Loucy (cell line): ENCODE data around the gene STAC2.

ENCODE experiments used
- H2AFZ ChIP-seq: fragments of 200-600 bp; sonication (generic); 2 replicates; pipeline ENCODE4 v1.6.0; 2016; ENCODE audit warnings: antibody characterized with exemption, mild to moderate bottlenecking, low read length, moderate library complexity
- H3F3A ChIP-seq: fragments of 200-600 bp; 2 replicates; pipeline ENCODE4 v1.6.0; 2016; ENCODE audit warnings: antibody characterized with exemption, low read depth, mild to moderate bottlenecking
- H3K27me3 ChIP-seq: fragments of 200-600 bp; sonication (generic); 2 replicates; pipeline ENCODE4 v1.6.1; 2014; ENCODE audit warnings: low read length, mild to moderate bottlenecking; ENCODE audit not compliant: insufficient read depth, poor library complexity, severe bottlenecking
- H3K36me3 ChIP-seq: fragments of 200-600 bp; sonication (generic); 2 replicates; pipeline ENCODE4 v1.6.1; 2016; ENCODE audit warnings: low read length; ENCODE audit not compliant: insufficient read depth
- H3K4me1 ChIP-seq: fragments of 200-600 bp; sonication (generic); 2 replicates; pipeline ENCODE4 v1.5.1; 2014; ENCODE audit warnings: low read length, mild to moderate bottlenecking; ENCODE audit not compliant: insufficient read depth, poor library complexity, severe bottlenecking
- H3K4me2 ChIP-seq: fragments of 200-600 bp; sonication (generic); 2 replicates; pipeline ENCODE4 v1.6.0; 2014; ENCODE audit warnings: antibody characterized with exemption, low read length, low read depth, mild to moderate bottlenecking; ENCODE audit not compliant: poor library complexity, severe bottlenecking
- H3K4me3 ChIP-seq: fragments of 200-600 bp; sonication (generic); 2 replicates; pipeline ENCODE4 v1.5.1; 2014; ENCODE audit warnings: low read length, mild to moderate bottlenecking, mixed read lengths; ENCODE audit not compliant: poor library complexity, severe bottlenecking
- H3K79me2 ChIP-seq: fragments of 200-600 bp; sonication (generic); 2 replicates; pipeline ENCODE4 v1.6.1; 2014; ENCODE audit warnings: low read length; ENCODE audit not compliant: insufficient read depth
- H3K9ac ChIP-seq: fragments of 200-600 bp; sonication (generic); 2 replicates; pipeline ENCODE4 v1.6.0; 2014; ENCODE audit warnings: mild to moderate bottlenecking, low read depth, low read length, moderate library complexity; ENCODE audit not compliant: poor library complexity, severe bottlenecking
- H3K9me2 ChIP-seq: fragments of 200-600 bp; sonication (generic); replicated peaks from 2 replicates; pipeline ENCODE4 v1.6.1; 2016; ENCODE audit warnings: low read depth, low read length, mixed read lengths
- H3K9me3 ChIP-seq: fragments of 200-600 bp; sonication (generic); 2 replicates; pipeline ENCODE4 v1.6.1; 2014; ENCODE audit warnings: mild to moderate bottlenecking, antibody characterized with exemption, low read length, low read depth; ENCODE audit not compliant: insufficient read depth
- H4K20me1 ChIP-seq: fragments of 200-600 bp; sonication (generic); 2 replicates; pipeline ENCODE4 v1.6.0; 2014; ENCODE audit warnings: antibody characterized with exemption, low read length, mild to moderate bottlenecking; ENCODE audit not compliant: insufficient read depth, poor library complexity, severe bottlenecking
- EZH2phosphoT487 ChIP-seq: fragments of 200-600 bp; IDR thresholded peaks from 2 replicates; pipeline ENCODE4 v1.6.1; 2018; ENCODE audit warnings: antibody characterized with exemption, mild to moderate bottlenecking, moderate library complexity, borderline replicate concordance
- TF ChIP-seq, protein P1 (sequence below): fragments of 200-600 bp; sonication (generic); conservative IDR thresholded peaks from 2 replicates; pipeline ENCODE4 v1.5.1; 2014; ENCODE audit warnings: mild to moderate bottlenecking, antibody characterized with exemption, low read length

Gene STAC2

DNA sequence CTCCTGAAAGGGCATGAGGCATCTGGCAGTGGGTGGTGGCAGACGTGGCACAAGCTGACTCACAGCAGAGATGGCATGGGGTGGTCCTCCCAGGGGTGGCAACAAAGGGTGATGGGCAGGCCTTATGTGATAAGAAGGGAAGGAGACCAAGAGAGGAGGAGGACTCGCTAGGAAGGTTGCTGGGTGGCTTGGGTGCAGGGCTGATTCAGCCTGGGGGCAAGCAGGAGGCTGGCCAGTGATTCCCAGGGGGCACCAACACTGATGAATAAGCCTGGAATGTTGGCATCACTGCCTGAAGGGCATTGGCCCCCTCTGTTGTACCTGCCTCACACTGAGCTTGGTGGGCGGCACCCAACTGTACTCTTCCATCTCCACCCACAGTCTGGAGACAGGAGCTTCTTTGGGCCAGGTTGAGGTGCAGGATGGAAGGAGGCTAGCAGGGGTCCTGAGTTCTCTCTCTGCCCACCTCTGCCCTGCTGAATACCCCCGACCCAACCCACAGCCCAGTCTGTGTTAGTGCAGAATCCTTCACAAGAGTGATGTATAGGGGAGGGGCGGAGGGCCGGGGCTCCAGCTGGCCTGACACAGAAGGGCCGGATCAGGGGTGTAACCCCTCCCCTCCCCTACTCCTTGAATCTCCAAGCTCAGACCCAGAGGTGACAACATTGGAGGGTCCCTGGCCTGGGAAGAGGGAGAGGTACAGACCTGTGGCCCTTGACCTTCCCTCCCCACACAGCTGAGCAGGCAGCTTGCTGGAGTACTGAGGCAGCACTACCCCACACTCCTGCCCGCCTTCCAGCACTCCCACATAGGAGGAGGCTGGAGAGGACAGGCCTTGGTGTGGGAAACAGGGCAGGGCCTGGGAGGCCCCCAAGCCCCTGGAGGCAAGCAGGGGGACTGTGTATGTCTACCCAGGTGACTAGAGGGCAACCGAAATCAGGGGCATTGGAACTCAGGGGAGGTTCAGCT lies 2.6 kb downstream of the STAC2 start:
- Histone ChIP-seq H3K79me2 (no peaks in the 10 kb centered on the region), H3K9me2 (no peaks in the 10 kb centered on the region), H2AFZ (no peak overlapping the region), H3K9ac (no peak overlapping the region), H3K9me3 (no peaks in the 10 kb centered on the region), H4K20me1 (no peaks in the 10 kb centered on the region), H3F3A (no peaks in the 10 kb centered on the region), H3K4me1 (no peaks in the 10 kb centered on the region), H3K27me3 (no peaks in the 10 kb centered on the region), H3K36me3 (no peaks in the 10 kb centered on the region), H3K4me3 (no peak overlapping the region), H3K4me2 (no peak overlapping the region)
- TF ChIP-seq, protein P1, sequence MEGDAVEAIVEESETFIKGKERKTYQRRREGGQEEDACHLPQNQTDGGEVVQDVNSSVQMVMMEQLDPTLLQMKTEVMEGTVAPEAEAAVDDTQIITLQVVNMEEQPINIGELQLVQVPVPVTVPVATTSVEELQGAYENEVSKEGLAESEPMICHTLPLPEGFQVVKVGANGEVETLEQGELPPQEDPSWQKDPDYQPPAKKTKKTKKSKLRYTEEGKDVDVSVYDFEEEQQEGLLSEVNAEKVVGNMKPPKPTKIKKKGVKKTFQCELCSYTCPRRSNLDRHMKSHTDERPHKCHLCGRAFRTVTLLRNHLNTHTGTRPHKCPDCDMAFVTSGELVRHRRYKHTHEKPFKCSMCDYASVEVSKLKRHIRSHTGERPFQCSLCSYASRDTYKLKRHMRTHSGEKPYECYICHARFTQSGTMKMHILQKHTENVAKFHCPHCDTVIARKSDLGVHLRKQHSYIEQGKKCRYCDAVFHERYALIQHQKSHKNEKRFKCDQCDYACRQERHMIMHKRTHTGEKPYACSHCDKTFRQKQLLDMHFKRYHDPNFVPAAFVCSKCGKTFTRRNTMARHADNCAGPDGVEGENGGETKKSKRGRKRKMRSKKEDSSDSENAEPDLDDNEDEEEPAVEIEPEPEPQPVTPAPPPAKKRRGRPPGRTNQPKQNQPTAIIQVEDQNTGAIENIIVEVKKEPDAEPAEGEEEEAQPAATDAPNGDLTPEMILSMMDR = no peak
- TF ChIP-seq EZH2phosphoT487 = no peak

DNA sequence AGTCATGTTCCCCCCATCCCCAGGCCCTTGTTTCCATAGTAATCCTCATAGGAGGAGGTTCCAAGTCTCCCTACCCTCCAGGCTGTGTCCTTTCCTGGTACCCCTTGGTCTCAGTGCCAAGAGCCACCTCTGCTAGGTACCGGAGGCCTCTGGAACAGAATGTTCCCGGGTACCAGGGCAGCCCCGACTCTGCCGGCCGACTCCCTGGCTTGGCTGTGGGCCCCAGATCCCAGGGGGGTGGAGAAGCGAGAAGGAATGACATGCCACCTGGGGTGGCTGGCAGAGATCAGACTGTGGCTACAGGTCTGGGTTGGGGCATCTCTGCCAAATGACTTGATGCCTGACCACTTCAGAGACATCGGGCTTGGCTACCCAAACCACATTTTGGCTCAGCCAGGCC lies 3.6 kb downstream of the STAC2 start:
- Histone ChIP-seq H3K27me3 (no peaks in the 10 kb centered on the region), H3F3A (no peaks in the 10 kb centered on the region), H3K79me2 (no peaks in the 10 kb centered on the region), H2AFZ (no peak overlapping the region), H3K9me2 (no peaks in the 10 kb centered on the region), H3K4me1 (no peaks in the 10 kb centered on the region), H3K9ac (no peak overlapping the region), H3K36me3 (no peaks in the 10 kb centered on the region), H3K4me3 (no peak overlapping the region), H3K4me2 (no peak overlapping the region), H3K9me3 (no peaks in the 10 kb centered on the region), H4K20me1 (no peaks in the 10 kb centered on the region)
- TF ChIP-seq, protein P1 = no peak

DNA sequence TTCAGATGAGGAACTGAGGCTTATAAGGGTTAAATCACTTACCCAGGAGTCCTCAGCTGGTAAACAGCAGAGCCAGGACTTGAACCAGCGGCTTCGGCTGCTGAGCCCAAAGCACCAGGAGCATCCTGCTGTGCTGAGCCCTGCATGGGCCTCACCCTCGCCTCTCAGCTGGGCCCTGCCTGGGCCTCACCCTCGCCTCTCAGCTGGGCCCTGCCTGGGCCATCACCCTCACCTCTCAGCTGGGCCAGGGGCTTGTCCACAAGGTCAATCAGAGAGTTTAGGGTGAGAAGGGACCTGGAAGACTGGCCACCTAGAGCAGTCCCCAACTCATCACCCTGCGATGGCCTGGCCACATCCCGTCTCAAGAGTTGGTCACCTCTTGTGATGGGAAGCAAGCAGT lies 4.2 kb downstream of the STAC2 start:
- no peaks in the 10 kb centered on the region for H3K79me2 ChIP-seq
- no peaks in the 10 kb centered on the region for H3K9me2 ChIP-seq
- no peaks in the 10 kb centered on the region for H4K20me1 ChIP-seq
- H3K4me1 ChIP-seq = no peaks in the 10 kb centered on the region
- no peaks in the 10 kb centered on the region for H3K9me3 ChIP-seq
- TF ChIP-seq EZH2phosphoT487 = no peak
- TF ChIP-seq, protein P1 = no peak
- no peak overlapping the region for H3K4me3 ChIP-seq
- H2AFZ ChIP-seq = no peak overlapping the region
- no peaks in the 10 kb centered on the region for H3K36me3 ChIP-seq
- no peaks in the 10 kb centered on the region for H3F3A ChIP-seq
- no peak overlapping the region for H3K9ac ChIP-seq
- H3K27me3 ChIP-seq = no peaks in the 10 kb centered on the region
- H3K4me2 ChIP-seq = no peak overlapping the region
